HepG2 (cell line): Measurements from ENCODE around the gene TUBB. TPM values are rescaled to one million over a fixed set of nuclear protein-coding genes. Genes with fewer than 3 reads are reported as not detected.
A peak's percentile ranks its signal among the peaks of the same experiment; 100 is the strongest.

Experiments
- ATAC-seq: fragments of 200-7000 bp; cut with Tn5 transposase; 3 replicates; pipeline ENCODE4 v1.9.1; 2020; ENCODE audit warnings: mild to moderate bottlenecking, moderate library complexity
- BruUV-seq: library from RNA; stranded (reverse); fragments of 400-500 nt; replicated peaks from 2 replicates; lab custom pipeline; 2021; lab: Mats Ljungman, UMichigan
- CTCF ChIA-PET: fragments of 300-600 bp; formaldehyde crosslinking; extraction: SDS; loops from one replicate; lab custom pipeline; 2021; ENCODE audit warnings: low total read pairs, inconsistent platforms, low intra/inter-chr PET ratio; lab: Yijun Ruan, JAX
- POLR2A ChIA-PET: fragments of 350-600 bp; sonication (Branson Sonifier 250); formaldehyde crosslinking; loops from one replicate; lab custom pipeline; 2020; ENCODE audit warnings: antibody characterized with exemption, inconsistent platforms; lab: Yijun Ruan, JAX
- DNase-seq: peaks from one replicate; pipeline ENCODE4 v3.0.0-alpha.2; 2015; ENCODE audit warnings: low spot score
- FAIRE-seq: peaks from 3 replicates; lab custom pipeline; 2011; peaks lifted over from hg19 to GRCh38; lab: Jason Lieb, UNC
- H2AFZ ChIP-seq: one replicate; pipeline ENCODE4 v1.6.1; 2011; ENCODE audit warnings: low read length, inconsistent platforms
- H3K27ac ChIP-seq: fragments of 300-600 bp; 3 replicates; pipeline ENCODE4 v1.8.0; 2011; ENCODE audit warnings: mixed run types, mild to moderate bottlenecking, mixed read lengths, low read length, inconsistent platforms; ENCODE audit not compliant: insufficient read depth; ENCODE audit errors: extremely low read length
- H3K27me3 ChIP-seq, 2 experiments: fragments of 200-600 bp in 1 of 2; 2 replicates in 1 of 2; 3 replicates in 1 of 2; pipeline versions ENCODE4 v1.6.0 to v1.8.0; 2011; ENCODE audit warnings: low read length in 2 of 2, mild to moderate bottlenecking in 2 of 2, moderate library complexity in 2 of 2, inconsistent platforms in 1 of 2; ENCODE audit not compliant: insufficient read depth in 2 of 2, control insufficient read depth in 1 of 2
- H3K36me3 ChIP-seq, 2 experiments: fragments of 200-600 bp in 1 of 2; replicated peaks in 1 of 2; 2 replicates in 1 of 2; 3 replicates in 1 of 2; pipeline versions ENCODE4 v1.5.1 to v1.8.0; 2011; ENCODE audit warnings: low read length in 2 of 2, inconsistent platforms in 1 of 2; ENCODE audit not compliant: insufficient read depth in 2 of 2, control insufficient read depth in 1 of 2
- H3K4me1 ChIP-seq: 2 replicates; pipeline ENCODE4 v1.5.1; 2012; ENCODE audit warnings: low read length, inconsistent platforms; ENCODE audit not compliant: insufficient read depth
- H3K4me2 ChIP-seq: 2 replicates; pipeline ENCODE4 v1.6.0; 2011; ENCODE audit warnings: low read depth, low read length, inconsistent platforms
- H3K4me3 ChIP-seq, 3 experiments: fragments of 200-600 bp in 1 of 3; sonication (generic), shearing (Covaris generic) in 1 of 3; replicated peaks in 1 of 3; 2 replicates each; pipeline ENCODE4 v1.5.1; 2011 to 2016; ENCODE audit warnings: low read length in 3 of 3, inconsistent platforms in 2 of 3, low read depth in 2 of 3, mild to moderate bottlenecking in 2 of 3, control low read depth in 1 of 3, mixed read lengths in 1 of 3; ENCODE audit not compliant: insufficient read depth in 1 of 3
- H3K79me2 ChIP-seq: one replicate; pipeline ENCODE4 v1.6.1; 2011; ENCODE audit warnings: low read length, inconsistent platforms; ENCODE audit not compliant: insufficient read depth
- H3K9ac ChIP-seq: 2 replicates; pipeline ENCODE4 v1.6.0; 2011; ENCODE audit warnings: mild to moderate bottlenecking, low read depth, low read length, inconsistent platforms; ENCODE audit not compliant: insufficient read depth
- H3K9me3 ChIP-seq: 2 replicates; pipeline ENCODE4 v1.5.1; 2012; ENCODE audit warnings: mild to moderate bottlenecking, low read length
- H4K20me1 ChIP-seq: 2 replicates; pipeline ENCODE4 v1.6.0; 2011; ENCODE audit warnings: inconsistent platforms, mild to moderate bottlenecking, low read length, moderate library complexity; ENCODE audit not compliant: insufficient read depth
- ATF7 ChIP-seq, 2 experiments: fragments of 450-650 bp in 1 of 2; sonication (generic) in 1 of 2; formaldehyde crosslinking in 1 of 2; IDR thresholded peaks; 2 replicates each; pipeline versions ENCODE4 v1.4.0 to v1.6.1; 2016 to 2020; ENCODE audit warnings: antibody characterized with exemption in 1 of 2, mild to moderate bottlenecking in 1 of 2, missing genetic modification reagents in 1 of 2
- IRX3 ChIP-seq: sonication (generic); formaldehyde crosslinking; IDR thresholded peaks from 2 replicates; pipeline ENCODE4 v1.8.1; 2023; ENCODE audit warnings: mild to moderate bottlenecking, low read depth, missing genetic modification reagents, borderline replicate concordance
- MIER3 ChIP-seq: IDR thresholded peaks from 2 replicates; pipeline ENCODE4 v1.6.1; 2016; ENCODE audit warnings: missing compliant biosample characterization, borderline replicate concordance
- ZNF605 ChIP-seq: sonication (generic); formaldehyde crosslinking; IDR thresholded peaks from 2 replicates; pipeline ENCODE4 v1.8.0; 2022; ENCODE audit warnings: mild to moderate bottlenecking, missing genetic modification reagents
- ZNF788 ChIP-seq: sonication (generic); formaldehyde crosslinking; IDR thresholded peaks from 2 replicates; pipeline ENCODE4 v1.5.0; 2020; ENCODE audit warnings: mild to moderate bottlenecking, missing genetic modification reagents, borderline replicate concordance
- ZNF816 ChIP-seq: sonication (generic); formaldehyde crosslinking; IDR thresholded peaks from 2 replicates; pipeline ENCODE4 v1.8.0; 2022; ENCODE audit warnings: missing genetic modification reagents, mild to moderate bottlenecking, borderline replicate concordance
- WGBS: methylation state at CpG from one replicate; pipeline ENCODE4 v1.1.6; 2017; ENCODE audit warnings: low lambda C conversion rate; 5-methylcytosine and 5-hydroxymethylcytosine counted together
- in situ Hi-C: cut with HindIII; loops from 2 replicates; pipeline ENCODE4 v1.10.0; 2017; ENCODE audit warnings: low pct_unique_long_range_greater_than_20kb; ENCODE audit not compliant: extremely low pct_ligation_motif_present
- intact Hi-C: fragments of 100-400 bp; cut with micrococcal nuclease; formaldehyde crosslinking; loops from one replicate; pipeline ENCODE4 v1.10.0; 2022; ENCODE audit not compliant: unreplicated experiment
- polyA plus RNA-seq, 8 experiments: library from polyadenylated mRNA; depleted of rRNA in 3 of 8; stranded (reverse) in 7 of 8; unstranded in 1 of 8; fragments of >200 nt; fragmentation: Illumina TruSeq in 4 of 8; extraction: Trizol in 4 of 8; gene quantifications; 2 replicates each; pipeline versions ENCODE4 v1.2.1 to v1.2.3, GENCODE V29; 2011 to 2016; ENCODE audit warnings: low read depth in 4 of 8, missing spikeins in 1 of 8, mixed read lengths in 1 of 8; ENCODE audit not compliant: insufficient read depth in 1 of 8
- total RNA-seq, 5 experiments: library from RNA; depleted of rRNA; stranded (reverse); fragments of >200 nt; fragmentation: Illumina TruSeq; extraction: Trizol; gene quantifications; 2 replicates each; pipeline ENCODE4 v1.2.3, GENCODE V29; 2016; ENCODE audit warnings: low read depth in 1 of 5
- TF ChIP-seq, protein P1 (sequence below): sonication (generic); formaldehyde crosslinking; IDR thresholded peaks from 2 replicates; pipeline ENCODE4 v1.4.0; 2020; ENCODE audit warnings: missing genetic modification reagents, low read depth, mild to moderate bottlenecking, borderline replicate concordance
- TF ChIP-seq, protein P2 (sequence below): sonication (generic); formaldehyde crosslinking; IDR thresholded peaks from 2 replicates; pipeline ENCODE4 v1.5.0; 2020; ENCODE audit warnings: mild to moderate bottlenecking, missing genetic modification reagents, borderline replicate concordance
- TF ChIP-seq, protein P3 (sequence below): IDR thresholded peaks from 2 replicates; pipeline ENCODE4 v1.6.1; 2018; ENCODE audit warnings: missing genetic modification reagents
- TF ChIP-seq, protein P4 (sequence below): IDR thresholded peaks from 2 replicates; pipeline ENCODE4 v1.6.1; 2016; ENCODE audit warnings: missing compliant biosample characterization, missing genetic modification reagents, borderline replicate concordance

Gene TUBB
- total and polyA plus RNA-seq, 2 of the 13 experiments (the other 11 are each of a cell fraction or from before 2014, with no cell fraction given), result 911 to 1,163 TPM

DNA sequence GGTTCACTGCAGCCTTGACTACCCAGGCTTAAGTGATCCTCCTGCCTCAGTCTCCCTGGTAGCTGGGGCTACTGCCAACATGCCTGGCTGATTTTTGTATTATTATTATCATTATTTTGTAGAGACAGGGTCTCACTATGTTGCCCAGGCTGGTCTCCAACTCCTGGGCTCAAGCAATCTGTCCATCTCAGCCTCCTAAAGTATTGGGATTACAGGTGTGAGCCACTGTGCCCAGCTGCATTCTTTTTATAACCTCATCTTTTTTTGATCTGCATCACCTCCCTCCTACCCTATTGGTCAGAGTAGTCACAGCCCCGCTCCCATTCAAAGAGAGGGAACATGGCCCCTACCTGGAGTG, 47.8 kb downstream of the TUBB start (continued):
- TF ChIP-seq, protein P1, sequence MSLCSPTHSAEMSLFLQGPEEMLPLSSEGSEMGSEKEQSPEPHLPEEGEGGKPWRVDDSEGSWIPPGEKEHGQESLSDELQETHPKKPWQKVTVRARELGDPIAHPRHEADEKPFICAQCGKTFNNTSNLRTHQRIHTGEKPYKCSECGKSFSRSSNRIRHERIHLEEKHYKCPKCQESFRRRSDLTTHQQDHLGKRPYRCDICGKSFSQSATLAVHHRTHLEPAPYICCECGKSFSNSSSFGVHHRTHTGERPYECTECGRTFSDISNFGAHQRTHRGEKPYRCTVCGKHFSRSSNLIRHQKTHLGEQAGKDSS (CRISPR knock-in tag), result no peak
- no peak for TF ChIP-seq MIER3 (CRISPR knock-in tag)
- TF ChIP-seq, all 625 proteins: peak for 7

DNA sequence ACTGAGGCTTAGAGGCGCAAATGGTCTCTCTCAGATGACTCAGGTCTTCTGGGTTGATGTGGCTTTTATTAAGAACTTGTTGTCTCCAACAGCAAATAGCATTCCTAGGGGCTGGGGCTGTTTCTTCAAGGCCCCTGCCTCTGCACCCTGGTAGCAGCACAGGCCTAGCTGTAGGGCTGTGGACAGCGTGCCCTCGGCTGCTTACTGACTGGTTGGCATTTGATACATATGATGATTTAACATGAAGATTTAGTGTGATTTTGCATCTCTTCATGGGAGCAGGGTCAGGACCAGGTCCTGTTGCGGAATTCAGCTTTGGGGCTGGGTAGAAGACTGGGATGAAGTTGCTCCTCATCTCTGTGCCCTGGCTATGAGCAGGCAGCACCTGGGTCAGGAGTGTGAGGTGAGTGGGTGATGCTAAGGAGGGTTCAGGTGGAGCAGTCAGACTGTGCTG, 48.5 kb downstream of the TUBB start:
- Histone ChIP-seq H3K36me3 (no peaks in the 10 kb centered on the region), H3K27me3 (no peaks in the 10 kb centered on the region), H3K9me3 (no peaks in the 10 kb centered on the region), H3K79me2 (no peaks in the 10 kb centered on the region), H2AFZ (no peak overlapping the region), H3K9ac (peak overlapping the region; percentile 93), H3K4me1 (peaks cover 86% of the 10 kb centered on the region), H3K27ac (peak overlapping the region; percentile 98), H3K4me2 (peak overlapping the region; percentile 90), H3K4me3 (peak overlapping the region; percentile 35 to 69 (median 44); a peak in 5 of 6 replicates), H4K20me1 (no peaks in the 10 kb centered on the region)
- FAIRE-seq (no peak), DNase-seq (no peak), ATAC-seq (peak; percentile 22; the same call in 2 of the 3 replicates)
- intact Hi-C loops (loop anchor here (1.0 to 2.0 kb wide), 3 partner anchors 13 to 60 kb away; partner anchors contain the start of gene IER3), in situ Hi-C loops (no loop called here)
- POLR2A ChIA-PET, result interaction anchor here (0.8 to 11.8 kb wide), 15 partner anchors 7 to 151 kb away, joined by 3 to 414 read pairs (median 14); partner anchors contain the start of genes DDR1, FLOT1, IER3 and MRPS18B
- no TSS peak for BruUV-seq
- whole genome bisulfite sequencing, result 91% methylated on average over 4 of the region's 4 CpGs
- CTCF ChIA-PET, result no interaction called here
- TF ChIP-seq, protein P2, sequence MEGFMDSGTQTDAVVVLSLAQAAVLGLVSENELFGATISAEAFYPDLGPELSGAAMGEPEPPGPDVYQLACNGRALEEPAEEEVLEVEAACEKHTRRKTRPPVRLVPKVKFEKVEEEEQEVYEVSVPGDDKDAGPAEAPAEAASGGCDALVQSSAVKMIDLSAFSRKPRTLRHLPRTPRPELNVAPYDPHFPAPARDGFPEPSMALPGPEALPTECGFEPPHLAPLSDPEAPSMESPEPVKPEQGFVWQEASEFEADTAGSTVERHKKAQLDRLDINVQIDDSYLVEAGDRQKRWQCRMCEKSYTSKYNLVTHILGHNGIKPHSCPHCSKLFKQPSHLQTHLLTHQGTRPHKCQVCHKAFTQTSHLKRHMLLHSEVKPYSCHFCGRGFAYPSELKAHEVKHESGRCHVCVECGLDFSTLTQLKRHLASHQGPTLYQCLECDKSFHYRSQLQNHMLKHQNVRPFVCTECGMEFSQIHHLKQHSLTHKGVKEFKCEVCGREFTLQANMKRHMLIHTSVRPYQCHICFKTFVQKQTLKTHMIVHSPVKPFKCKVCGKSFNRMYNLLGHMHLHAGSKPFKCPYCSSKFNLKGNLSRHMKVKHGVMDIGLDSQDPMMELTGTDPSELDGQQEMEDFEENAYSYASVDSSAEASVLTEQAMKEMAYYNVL (CRISPR knock-in tag), result no peak
- TF ChIP-seq ATF7 (IDR thresholded peaks at IDR 0.05) (no peak), ATF7 (CRISPR knock-in tag; IDR thresholded peaks at IDR 0.05) (0 out of 2 replicates have a peak, but pooled peaks have one; percentile 10), ZNF816 (CRISPR knock-in tag) (0 out of 2 replicates have a peak, but pooled peaks have one; percentile 62), ZNF788 (0 out of 2 replicates have a peak, but pooled peaks have one; percentile 6), IRX3 (CRISPR knock-in tag) (0 out of 2 replicates have a peak, but pooled peaks have one; percentile 38), ZNF605 (0 out of 2 replicates have a peak, but pooled peaks have one; percentile 38)
- TF ChIP-seq, protein P3, sequence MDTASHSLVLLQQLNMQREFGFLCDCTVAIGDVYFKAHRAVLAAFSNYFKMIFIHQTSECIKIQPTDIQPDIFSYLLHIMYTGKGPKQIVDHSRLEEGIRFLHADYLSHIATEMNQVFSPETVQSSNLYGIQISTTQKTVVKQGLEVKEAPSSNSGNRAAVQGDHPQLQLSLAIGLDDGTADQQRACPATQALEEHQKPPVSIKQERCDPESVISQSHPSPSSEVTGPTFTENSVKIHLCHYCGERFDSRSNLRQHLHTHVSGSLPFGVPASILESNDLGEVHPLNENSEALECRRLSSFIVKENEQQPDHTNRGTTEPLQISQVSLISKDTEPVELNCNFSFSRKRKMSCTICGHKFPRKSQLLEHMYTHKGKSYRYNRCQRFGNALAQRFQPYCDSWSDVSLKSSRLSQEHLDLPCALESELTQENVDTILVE (CRISPR knock-in tag), result no peak
- TF ChIP-seq, protein P4, sequence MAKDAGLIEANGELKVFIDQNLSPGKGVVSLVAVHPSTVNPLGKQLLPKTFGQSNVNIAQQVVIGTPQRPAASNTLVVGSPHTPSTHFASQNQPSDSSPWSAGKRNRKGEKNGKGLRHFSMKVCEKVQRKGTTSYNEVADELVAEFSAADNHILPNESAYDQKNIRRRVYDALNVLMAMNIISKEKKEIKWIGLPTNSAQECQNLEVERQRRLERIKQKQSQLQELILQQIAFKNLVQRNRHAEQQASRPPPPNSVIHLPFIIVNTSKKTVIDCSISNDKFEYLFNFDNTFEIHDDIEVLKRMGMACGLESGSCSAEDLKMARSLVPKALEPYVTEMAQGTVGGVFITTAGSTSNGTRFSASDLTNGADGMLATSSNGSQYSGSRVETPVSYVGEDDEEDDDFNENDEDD (CRISPR knock-in tag), result 0 out of 2 replicates have a peak, but pooled peaks have one; percentile 32
